ENCODE data around the gene RANBP10.

Gene RANBP10

DNA sequence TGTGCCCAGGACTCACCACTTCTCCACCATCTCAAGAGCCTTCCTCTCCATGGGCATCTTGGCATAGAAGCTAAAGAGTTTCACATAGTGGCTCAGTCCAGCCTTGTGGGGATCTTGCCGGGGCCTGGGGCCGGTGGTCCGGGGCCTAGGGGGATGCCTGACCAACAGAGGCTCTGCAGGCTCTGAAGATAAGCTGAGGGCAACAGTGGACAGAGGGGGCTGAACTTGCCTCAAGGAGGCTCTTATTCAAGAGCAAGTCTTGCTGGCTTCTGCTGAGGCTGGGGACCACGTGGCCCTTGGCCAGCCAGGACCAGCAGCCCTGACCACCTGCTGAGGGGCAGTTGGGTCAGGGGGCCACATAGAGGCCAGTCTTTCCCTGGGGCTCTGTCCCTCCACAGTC lies 22.3 kb upstream of the RANBP10 start:
- no peak for DNase-seq (ENCODE audit: low read depth in 2 of 2)

DNA sequence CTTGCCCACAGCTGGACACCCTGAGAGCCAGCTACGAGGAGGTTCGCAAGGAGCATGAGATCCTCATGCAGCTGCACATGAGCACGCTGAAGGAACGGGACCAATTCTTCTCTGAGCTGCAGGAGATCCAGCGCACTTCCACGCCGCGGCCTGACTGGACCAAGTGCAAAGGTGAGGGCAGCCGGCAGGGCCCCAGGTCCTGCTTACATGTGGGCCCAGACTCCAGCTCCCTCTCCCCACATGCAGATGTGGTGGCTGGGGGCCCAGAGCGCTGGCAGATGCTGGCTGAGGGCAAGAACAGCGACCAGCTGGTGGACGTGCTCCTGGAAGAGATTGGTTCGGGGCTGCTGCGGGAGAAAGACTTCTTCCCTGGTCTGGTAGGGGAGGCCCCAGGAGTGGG lies 19.5 kb upstream of the RANBP10 start:
- DNase-seq (ENCODE audit: low read depth in 2 of 2), result no peak

DNA sequence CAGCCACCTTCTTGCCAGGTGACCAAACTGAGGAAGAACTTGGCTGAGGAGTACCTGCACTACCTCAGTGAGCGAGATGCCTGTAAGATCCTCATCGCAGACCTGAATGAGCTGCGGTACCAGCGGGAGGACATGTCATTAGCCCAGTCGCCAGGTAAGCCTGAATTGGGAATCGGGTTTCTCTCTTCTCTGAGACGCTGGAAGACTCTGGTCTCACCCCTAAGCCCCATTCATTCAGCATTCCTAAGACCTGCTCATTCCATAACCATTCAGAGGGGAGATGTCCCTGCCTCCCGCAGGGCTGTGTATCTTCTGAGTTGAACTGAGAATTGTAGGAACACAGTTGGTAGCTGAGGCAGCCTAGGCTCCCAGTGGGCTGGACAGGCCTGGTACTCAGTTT lies 18.8 kb upstream of the RANBP10 start:
- no peak for DNase-seq (ENCODE audit: low read depth in 2 of 2)

DNA sequence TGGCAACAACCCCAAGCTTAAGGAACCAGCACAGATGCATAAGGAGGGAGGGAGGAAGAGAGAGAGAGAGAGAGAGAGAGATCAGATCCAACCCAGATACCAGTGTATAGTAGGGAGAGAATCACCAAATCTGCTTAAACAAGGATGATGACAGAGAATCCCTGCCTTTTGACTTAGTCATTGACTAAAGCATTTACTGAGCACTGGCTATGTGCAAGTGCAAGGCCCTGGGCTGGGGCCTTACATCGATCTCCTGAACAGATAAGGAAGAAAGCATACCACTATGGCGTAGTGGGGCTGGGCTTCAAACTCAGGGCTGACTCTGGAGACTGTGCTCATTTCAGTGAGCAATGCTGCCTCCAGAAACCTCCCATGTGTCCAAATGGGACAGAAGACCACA lies 16.2 kb upstream of the RANBP10 start:
- no peak for DNase-seq (ENCODE audit: low read depth in 2 of 2)

DNA sequence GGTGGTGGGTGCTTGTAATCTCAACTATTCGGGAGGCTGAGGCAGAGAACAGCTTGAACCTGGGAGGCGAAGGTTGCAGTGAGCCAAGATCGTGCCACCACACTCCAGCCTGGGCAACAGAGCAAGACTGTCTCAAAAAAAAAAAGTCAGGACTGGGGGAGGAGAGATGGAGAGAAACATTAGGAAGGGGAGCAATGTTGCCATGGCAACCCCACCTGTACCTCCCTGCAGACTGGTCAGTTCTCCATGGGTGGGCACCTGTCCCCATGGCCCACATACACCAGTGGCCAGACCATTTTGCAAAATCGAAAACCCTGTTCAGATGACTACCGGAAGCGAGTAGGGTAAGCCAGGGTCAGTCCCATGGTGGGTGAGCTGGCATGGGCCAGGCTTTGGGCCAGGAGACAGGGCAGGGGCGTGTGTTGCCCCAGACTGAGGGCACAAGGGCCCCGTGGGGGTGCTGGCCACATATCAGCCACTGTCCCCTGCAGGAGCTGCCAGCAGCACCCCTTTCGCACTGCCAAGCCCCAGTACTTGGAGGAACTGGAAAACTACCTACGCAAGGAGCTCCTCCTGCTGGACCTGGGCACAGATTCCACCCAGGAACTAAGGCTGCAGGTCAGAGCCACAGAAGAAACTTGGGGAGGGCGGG lies 14.4 kb upstream of the RANBP10 start:
- DNase-seq (ENCODE audit: low read depth in 2 of 2), result no peak

DNA sequence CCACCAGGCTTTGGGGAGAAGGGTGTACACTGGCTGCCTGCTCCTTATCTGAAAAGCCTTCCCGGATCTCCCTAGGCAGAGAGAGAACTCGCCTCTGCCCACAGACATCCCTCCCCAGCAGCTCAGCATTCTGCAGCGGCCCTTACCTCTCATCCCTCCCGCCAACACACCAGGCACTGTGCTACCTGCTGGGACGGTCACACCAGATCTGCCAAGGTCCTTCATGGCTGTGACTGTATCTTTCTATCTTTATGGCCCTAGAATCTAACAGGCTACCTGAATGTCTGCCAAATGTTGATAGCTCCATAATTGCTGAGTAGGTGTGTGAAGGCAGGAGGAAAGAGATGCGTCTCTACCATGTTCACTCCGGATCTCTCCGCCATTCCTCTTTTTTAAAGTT lies 8.2 kb upstream of the RANBP10 start:
- DNase-seq (ENCODE audit: low read depth in 2 of 2), result no peak

DNA sequence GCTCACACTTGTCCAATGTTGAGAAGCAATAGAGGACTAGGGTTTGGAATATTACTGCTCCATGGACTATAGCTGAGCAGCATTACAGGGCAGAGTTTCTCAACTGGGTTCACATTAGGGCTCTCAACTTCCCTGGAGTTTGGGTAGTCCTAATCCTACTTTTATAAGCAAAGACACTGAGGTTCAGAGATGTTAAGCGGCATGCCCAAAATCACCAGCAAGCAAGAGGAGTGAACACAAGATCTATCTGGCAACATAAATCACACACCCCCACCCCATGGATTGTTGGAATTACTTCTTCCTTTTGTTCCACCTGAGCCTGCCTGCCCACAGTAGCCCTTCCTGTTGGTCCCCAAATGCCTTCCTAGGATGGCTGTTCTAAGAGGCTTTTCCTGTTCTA lies 5.5 kb upstream of the RANBP10 start:
- no peak for DNase-seq (ENCODE audit: low read depth in 2 of 2)

DNA sequence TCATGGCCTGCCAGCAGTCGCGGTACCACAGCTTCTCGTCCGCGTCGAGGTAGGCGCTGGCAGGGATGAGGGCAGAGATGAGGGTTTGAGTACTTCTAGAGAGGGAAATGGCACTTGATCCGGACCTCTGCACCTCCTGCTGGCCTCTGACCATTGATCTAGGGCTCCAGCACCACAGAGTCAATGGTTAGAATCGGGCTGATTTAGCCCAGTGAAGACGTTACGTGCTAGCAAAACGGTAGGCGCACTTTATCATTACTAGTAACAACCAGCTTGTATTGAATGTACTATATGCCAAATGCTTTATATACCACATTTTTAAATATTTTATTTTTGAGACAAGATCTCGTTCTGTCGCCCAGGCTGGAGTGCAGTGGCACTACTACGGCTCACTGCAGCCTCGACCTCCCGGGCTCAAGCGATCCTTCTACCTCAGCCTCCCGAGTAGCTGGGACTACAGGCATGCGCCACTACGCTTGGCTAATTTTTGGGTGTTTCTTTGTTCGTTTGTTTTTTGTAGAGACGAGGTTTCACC lies 855 bp upstream of the RANBP10 start:
- no peak for DNase-seq (ENCODE audit: low read depth in 2 of 2)

DNA sequence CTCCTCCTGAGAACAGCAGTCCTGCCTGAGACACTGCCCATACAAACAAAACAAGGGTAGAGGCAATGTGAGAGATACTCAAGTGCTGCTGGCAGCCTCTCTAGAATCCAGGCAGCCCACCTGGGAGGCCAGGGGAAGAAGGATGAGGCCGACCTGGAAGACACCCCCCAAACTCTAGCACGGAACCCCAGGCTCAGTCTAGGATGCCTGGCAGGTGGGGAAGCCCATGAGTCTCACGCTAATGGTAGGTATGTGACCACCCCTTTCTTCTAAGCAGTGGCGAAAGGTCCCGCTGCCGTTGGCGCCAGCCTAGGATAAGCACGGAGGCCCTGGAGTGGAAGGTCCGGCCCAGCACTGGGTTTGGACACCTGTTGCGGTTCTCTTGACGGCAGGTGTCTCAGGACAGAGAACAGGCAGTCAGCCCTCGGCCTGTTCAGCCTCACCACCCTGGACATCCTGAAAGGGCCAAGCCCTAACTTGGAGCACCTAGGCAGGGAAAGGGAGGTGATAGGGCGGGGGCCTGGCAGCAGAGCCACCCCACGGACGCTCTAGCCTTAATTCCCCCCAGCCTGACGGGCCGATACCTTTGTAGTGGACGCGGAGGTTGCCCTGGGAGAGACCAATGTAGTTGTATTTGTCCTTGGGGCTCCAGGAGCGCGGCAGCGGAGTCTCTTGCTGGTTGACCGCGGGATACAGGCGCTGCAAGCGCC lies 487 bp downstream of the RANBP10 start:
- DNase-seq (ENCODE audit: low read depth in 2 of 2), result no peak

DNA sequence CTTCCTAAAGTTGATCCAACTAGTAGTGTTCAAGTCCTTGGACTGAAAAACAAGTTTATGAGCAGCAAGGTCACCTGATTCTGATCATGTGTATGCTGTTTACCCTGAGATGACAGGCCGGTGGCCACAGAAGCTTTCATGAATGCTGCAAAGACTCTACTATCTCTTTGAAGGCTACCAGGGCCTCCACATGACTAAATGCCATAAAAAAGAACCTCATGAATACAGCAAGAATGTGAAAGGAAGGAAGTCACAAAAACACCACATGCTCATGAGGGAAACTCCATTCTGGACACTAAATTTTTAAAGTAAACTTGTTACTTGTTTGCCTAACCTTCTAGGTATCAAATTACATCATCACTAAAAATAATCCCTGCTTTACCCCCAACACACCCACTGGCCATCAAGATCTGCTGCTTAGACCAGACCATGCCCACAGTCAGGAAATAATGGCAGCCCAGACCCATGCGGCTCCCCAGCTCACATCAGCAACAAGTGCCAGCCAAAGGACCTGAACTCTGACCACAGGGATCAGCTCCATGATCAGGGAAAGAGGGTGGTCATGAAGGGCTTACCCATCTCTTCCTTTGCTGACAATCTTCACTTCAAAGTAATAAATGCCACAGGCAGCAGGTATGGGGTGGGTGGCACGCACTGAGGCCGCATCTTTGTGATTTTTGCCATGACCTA lies 1.4 kb downstream of the RANBP10 start:
- DNase-seq (ENCODE audit: low read depth in 2 of 2), result no peak

DNA sequence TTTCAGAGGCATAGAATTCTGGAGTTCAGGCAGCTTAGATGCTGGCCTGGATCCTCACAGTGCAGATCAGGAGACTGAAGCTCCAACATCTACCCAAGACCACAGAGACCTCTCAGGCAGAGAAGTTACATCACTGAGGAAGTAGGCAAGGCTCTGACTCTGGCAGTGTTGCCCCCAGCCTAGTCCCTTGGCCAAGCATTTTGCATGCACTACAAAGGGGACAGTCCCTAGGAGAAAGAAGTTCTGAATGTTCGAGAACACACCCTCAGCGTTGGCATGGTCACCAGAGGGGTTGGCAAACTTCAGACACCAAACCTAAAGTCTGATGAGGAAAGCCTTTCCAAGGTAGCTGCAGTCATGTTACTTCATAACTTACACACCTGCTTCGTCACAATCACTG lies 2.5 kb downstream of the RANBP10 start:
- no peak for DNase-seq (ENCODE audit: low read depth in 2 of 2)

DNA sequence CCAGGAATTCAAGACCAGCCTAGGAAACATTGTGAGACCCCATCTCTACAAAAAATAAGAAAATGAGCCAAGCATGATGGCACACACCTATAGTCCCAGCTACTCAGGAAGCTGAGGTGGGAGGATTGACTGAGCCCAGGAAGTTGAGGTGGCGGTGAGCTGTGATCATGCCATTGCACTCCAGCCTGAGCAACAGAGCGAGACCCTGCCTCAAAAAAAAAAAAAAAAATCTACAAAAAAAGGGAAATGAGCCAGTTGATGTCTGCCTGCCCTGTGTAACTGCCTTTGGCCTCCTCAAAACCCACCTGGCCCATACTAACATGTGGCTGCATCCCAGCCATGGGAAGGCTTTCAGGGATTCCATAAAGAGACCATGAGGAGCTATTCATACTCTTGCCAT lies 4.5 kb downstream of the RANBP10 start:
- no peak for DNase-seq (ENCODE audit: low read depth in 2 of 2)

DNA sequence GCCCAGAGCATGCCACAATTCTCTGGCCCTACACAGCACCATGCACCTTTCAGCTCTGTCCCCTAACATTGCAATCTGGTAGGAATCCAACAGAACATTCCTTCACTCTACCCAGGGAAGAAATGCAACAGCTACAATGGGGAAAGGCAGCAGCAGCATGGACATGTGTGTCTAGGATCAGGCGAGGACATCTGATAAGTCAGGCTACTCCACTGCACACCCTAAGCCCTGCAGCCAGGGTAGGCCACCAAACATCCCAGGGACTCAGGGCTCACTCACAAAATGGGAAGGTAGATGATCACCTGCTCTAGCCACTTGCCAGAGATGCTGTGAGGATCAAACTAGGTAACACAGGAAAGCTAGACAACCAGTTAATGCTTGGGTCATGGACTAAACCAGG lies 5.1 kb downstream of the RANBP10 start:
- DNase-seq (ENCODE audit: low read depth in 2 of 2), result no peak

DNA sequence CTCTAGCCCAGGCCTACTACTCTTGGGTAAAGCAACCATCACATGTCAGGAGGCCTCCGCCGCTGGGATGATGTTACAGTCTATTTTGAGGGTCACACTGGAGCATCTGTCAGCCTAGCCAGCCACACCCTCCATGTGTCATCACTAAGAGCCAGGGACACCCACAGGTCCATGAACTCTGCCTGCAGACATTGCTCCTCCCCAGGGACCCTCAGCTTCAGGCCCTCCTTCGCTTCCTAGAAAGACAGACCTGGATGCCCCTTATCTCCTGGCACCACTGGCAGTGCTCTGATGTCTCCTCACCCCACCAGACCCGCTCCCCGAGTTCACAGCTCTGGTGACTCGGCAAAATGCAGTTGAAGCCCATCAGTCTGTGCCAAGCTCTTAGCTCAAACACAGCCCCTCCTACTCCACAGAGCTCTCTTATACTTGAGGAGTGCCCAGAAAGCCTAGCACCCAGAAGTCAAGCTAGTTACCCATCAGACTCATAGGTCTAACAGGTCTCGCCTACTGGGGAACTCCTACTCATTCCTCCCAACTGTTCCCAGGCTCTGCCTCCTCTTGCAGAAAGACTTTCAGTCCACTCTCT lies 5.9 kb downstream of the RANBP10 start:
- DNase-seq (ENCODE audit: low read depth in 2 of 2), result no peak

DNA sequence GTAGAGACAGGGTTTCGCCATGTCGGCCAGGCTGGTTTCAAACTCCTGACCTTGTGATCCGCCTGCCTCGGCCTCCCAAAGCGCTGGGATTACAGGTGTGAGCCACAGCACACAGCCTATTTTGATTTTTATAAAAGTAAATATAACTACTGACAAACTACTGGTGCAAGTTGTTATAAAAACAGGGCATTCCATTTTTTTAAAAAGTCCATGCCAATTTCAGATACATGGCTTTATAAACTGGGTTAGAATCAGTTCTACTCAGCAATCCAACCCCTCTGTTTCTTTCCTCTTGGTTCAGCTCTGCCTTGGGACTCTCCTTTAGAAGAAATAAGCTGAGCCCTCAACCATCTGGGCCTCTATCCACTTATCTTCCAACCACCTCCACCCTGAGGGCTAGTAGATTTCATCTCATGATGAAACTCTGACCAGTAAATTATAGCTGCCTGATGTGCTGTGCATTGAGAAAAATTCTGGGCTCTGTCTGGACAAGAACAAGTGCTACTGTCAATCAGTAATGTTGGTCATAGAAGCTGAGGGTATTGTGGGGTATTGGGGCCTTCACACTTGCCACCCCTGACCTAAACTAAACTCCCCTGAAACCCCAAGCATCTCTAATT lies 10.2 kb downstream of the RANBP10 start:
- DNase-seq (ENCODE audit: low read depth in 2 of 2), result no peak

DNA sequence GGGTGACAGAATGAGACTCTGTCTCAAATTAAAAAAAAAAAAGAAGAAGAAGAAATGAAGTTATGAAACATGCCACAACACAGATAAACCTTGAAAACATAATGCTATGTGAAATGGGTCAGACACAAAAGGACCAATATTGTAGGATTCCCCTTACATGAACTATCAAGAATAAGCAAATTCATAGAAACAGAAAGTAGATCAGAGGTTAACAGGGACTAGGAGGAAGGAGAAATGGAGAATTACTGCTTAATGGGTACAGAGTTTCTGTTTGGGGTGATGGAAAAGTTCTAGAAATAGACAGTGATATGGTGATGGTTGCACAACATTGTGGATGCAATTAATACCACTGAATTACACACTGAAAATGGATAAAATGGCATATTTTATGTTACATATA lies 16.3 kb downstream of the RANBP10 start:
- no peak for DNase-seq (ENCODE audit: low read depth in 2 of 2)

DNA sequence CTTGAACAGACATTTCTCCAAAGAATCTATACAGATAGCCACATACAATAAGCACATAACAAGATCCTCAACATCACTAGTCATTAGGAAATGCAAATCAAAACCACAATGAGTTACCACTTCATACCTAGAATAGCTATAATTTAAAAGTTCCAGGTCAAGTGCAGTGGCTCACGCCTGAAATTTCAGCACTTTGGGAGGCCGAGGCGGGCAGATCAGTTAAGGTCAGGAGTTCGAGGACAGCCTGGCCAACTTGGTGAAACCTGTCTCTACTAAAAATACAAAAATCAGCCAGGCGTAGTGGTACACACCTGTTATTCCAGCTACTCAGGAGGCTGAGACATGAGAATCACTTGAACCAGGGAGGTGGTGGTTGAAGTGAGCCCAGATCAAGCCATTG lies 19.9 kb downstream of the RANBP10 start:
- DNase-seq (ENCODE audit: low read depth in 2 of 2), result no peak

DNA sequence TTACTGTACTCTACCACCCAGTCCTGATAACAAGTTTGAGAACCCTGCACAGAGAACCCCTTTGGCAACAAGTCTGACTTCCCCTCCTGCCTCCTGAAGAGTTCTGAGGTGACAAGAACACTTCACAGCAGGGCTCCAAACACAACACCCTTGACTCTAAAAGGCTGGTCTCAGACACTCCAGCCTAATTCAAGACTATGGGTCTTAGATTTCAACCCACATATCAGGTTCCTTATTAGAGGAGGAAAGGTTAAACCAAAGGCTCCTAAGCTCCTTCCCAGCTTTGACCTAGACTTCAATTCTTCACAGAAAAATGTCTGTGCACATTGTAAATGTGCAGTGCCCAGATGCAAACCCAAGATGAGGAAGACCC lies 23.0 kb downstream of the RANBP10 start:
- DNase-seq (ENCODE audit: low read depth in 2 of 2), result no peak

DNA sequence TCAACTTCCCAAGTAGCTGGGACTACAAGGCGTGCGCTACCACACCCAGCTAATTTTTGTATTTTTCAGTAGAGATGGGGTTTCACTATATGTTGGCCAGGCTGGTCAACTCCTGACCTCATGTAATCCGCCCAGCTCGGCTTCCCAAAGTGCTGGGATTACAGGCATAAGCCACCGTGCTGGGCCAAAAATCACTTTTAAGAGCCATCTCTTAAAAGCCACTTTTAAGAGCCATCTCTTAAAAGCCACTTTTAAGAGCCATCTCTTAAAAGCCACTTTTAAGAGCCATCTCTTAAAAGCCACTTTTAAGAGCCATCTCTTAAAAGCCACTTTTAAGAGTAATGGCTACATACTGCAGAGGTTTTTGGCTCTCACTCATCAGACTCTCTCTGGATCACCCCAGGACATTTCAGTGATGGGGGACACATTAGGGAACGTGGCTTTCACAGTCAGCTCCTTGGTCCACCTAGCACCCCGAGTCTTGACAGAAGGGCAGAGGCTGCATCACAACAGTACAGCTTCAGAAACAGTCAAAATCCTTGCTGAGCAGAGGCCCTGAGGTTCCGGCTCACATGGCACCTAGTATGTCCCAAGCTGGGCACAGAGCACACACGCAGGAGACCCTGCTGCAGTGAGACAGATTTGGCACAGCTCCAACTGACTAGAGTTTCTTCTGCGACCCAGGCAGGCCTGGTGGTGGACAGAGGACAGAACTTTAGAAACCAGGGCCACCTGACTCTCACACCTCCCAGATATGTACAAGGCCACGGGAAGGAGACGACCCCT lies 23.6 kb downstream of the RANBP10 start:
- no peak for DNase-seq (ENCODE audit: low read depth in 2 of 2)

DNA sequence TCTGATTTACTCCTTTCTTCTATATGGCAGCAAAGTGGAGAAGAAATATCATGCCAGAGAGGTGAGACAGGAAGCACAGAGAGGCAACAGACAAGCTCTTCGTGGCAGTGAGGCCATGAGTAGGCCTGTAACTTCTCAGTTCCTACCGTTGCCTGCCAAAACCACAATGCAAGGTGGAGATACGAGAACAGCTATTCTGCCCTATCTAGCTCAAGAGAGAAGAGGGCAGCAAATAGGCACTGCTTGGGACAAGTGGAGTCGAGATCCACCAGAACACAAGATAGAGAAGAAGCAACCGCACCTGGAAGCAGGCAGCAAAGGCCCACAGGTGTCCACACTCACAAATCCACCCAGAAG lies 24.8 kb downstream of the RANBP10 start:
- DNase-seq (ENCODE audit: low read depth in 2 of 2), result no peak

DNA sequence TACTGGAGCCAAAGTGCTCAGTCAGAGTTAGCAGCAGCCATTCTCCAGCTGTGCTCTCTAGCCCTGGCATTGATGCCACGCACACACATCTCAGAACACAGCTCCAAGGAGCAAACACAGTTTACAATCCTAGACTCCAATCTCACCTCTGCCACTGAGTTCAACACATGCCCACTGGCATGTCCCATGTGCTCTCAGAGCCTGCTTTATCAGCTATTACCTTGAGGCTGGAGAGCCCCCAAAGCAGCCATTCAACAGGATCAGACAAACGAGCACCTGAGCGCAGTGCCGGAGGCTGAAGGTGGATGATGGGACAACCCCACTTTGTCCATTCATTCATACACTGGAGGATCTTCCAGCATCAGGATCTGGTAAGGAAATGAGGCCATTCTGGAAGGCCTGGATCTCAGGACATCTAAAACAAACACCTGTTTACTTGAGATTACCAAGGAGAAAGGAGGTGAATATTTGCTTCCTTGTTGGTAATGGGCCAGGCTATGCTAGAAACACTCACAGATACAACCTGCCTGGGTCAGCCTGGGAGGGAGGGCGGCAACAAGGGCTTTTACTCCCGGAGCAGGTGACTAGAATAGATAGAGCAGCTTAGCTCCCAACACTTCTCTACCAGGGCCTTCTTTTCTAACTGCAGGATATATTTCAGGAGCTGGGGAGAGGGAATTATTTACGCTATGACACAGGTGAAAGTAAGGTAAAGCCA lies 25.4 kb downstream of the RANBP10 start:
- DNase-seq (ENCODE audit: low read depth in 2 of 2), result no peak

Measured in activated CD8-positive, alpha-beta memory T cell treated with anti-CD3 and anti-CD28 coated beads for 4 hours (primary cell).